Spinal cord (tissue), 10 donors: ENCODE data around the gene MAX. TPM values are rescaled to one million over a fixed set of nuclear protein-coding genes. Genes with fewer than 3 reads are reported as not detected.

Experiments used
- DNase-seq, 6 donors: peaks; one replicate each; pipeline versions ENCODE4 v3.0.0 to v3.0.0-alpha.2; 2013 to 2015; ENCODE audit warnings: low spot score in 6 of 6, low read depth in 4 of 6
- H3K27ac ChIP-seq: one replicate; pipeline ENCODE4 v1.5.1; 2013; ENCODE audit warnings: low read depth, low read length, control low read depth
- H3K27me3 ChIP-seq: one replicate; pipeline ENCODE4 v1.6.1; 2013; ENCODE audit warnings: low read length; ENCODE audit not compliant: control insufficient read depth, insufficient read depth
- H3K36me3 ChIP-seq: one replicate; pipeline ENCODE4 v1.6.1; 2013; ENCODE audit warnings: low read length; ENCODE audit not compliant: control insufficient read depth, insufficient read depth
- H3K4me1 ChIP-seq: one replicate; pipeline ENCODE4 v1.6.1; 2013; ENCODE audit warnings: low read length; ENCODE audit not compliant: control insufficient read depth, insufficient read depth
- H3K4me3 ChIP-seq: one replicate; pipeline ENCODE4 v1.5.1; 2013; ENCODE audit warnings: low read depth, low read length, control low read depth
- H3K9me3 ChIP-seq: one replicate; pipeline ENCODE4 v1.6.1; 2013; ENCODE audit warnings: low read length; ENCODE audit not compliant: control insufficient read depth, insufficient read depth
- whole genome bisulfite sequencing: methylation state at CpG from one replicate; pipeline ENCODE4 v1.1.5; 2013; ENCODE audit warnings: missing lambda C conversion rate; ENCODE audit not compliant: insufficient coverage; 5-methylcytosine and 5-hydroxymethylcytosine counted together
- polyA plus RNA-seq, 2 donors: library from polyadenylated mRNA; unstranded; fragments of 120-200 nt; gene quantifications; one replicate each; pipeline ENCODE4 v1.2.1, GENCODE V29; 2013; ENCODE audit not compliant: insufficient read length in 2 of 2
- total RNA-seq, 2 donors: library from RNA; depleted of rRNA in 1 of 2; stranded (reverse); fragments of 120-200 nt in 1 of 2; fragments of >200 nt in 1 of 2; gene quantifications; one replicate each; pipeline versions ENCODE4 v1.2.3 to v1.2.4, GENCODE V29; 2013 to 2014
- donor health status: healthy.

Gene MAX
- total and polyA plus RNA-seq, 4 donors = 48.2 to 76.7 (median 65.2) TPM

DNA sequence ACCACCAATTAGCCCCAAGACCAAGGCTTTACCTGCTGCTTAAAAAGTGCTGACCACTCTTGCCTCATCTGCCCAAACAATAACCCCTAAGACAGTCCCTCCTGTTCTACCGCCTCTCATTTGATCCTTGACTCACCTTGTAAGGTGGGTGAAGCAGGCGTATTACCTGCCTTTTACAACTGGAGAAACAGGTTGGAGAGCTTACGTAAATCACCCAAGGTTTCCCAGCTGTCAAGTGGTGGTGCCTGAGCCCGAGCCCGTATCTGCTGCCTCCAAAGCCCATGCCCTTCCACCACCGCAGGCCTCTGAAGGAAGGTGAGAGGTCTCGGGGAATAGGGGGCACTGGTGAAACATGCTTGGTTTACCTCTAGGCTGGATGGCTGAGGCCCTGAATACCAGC is 36.6 kb downstream of the MAX start:
- H3K9me3 ChIP-seq = no peaks in the 10 kb centered on the region
- peaks cover 5% of the 10 kb centered on the region for H3K4me1 ChIP-seq
- H3K27ac ChIP-seq = no peak overlapping the region
- no peaks in the 10 kb centered on the region for H3K27me3 ChIP-seq
- WGBS = 100% methylated on average over 7 of the region's 7 CpGs
- H3K4me3 ChIP-seq = no peak overlapping the region
- DNase-seq = no peak
- peaks cover 61% of the 10 kb centered on the region for H3K36me3 ChIP-seq

- H3K27ac ChIP-seq = no peak overlapping the region
Measured at GRCh38 chr14:65062096-65063075, 39.9 kb downstream of the MAX start.

DNA sequence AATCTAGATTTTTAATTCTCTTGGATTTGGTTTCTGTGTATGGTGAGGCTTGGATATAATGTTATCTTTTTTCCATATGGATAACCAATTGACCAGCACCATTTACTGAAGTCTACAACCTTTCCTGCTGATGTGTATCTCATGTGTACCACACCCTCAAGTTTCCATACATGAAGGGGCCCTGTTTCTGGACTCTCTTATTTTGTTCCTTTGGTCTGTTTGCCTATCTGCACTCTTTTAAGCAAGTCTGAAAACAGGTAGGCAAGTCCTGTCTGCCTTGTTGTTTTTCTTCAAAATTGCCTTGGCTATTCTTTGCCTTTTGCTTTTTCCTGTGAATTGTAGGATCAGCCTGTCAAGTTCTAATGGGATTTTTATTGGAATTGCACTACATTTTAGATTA is 44.6 kb downstream of the MAX start:
- Histone ChIP-seq H3K36me3 (peaks cover 33% of the 10 kb centered on the region), H3K27me3 (no peaks in the 10 kb centered on the region), H3K4me1 (no peaks in the 10 kb centered on the region), H3K27ac (no peak overlapping the region), H3K4me3 (no peak overlapping the region), H3K9me3 (no peaks in the 10 kb centered on the region)
- DNase-seq = no peak

More at GRCh38 chr14:65062096-65063075, 39.9 kb downstream of the MAX start:
- Histone ChIP-seq H3K9me3 (no peaks in the 10 kb centered on the region), H3K4me1 (no peaks in the 10 kb centered on the region), H3K27me3 (no peaks in the 10 kb centered on the region), H3K4me3 (no peak overlapping the region), H3K36me3 (peaks cover 42% of the 10 kb centered on the region)
- DNase-seq = no peak
- WGBS = 96% methylated on average over 12 of the region's 16 CpGs

- DNase-seq = no peak
- H3K4me3 ChIP-seq = no peak overlapping the region
Measured at GRCh38 chr14:65054471-65055085, 47.7 kb downstream of the MAX start.

DNA sequence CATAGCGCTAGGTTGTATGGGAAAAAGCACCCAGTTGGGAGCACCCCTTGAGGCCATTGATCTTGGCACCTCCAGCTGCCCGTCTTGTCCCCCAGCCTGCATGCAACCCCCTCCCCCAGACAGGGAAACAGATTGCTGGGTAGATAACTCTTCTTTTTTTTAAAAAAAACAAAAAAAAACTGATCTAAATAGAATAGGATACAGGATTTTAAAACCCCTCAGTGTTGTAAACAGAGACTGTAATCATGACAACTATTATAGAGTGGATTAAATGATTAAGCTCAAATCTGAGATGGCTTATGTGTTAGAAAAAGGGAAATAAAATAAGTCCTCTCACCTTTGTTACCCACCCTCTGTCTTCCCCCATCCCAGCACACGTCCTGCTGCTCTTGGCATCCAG is 48.9 kb downstream of the MAX start:
- no peak overlapping the region for H3K27ac ChIP-seq
- H3K27me3 ChIP-seq = no peaks in the 10 kb centered on the region
- no peaks in the 10 kb centered on the region for H3K4me1 ChIP-seq
- H3K4me3 ChIP-seq = no peak overlapping the region
- DNase-seq = no peak
- H3K36me3 ChIP-seq = peaks cover 28% of the 10 kb centered on the region
- 100% methylated on average over 1 of the region's 3 CpGs for WGBS
- H3K9me3 ChIP-seq = no peaks in the 10 kb centered on the region

More at GRCh38 chr14:65054471-65055085, 47.7 kb downstream of the MAX start:
- Histone ChIP-seq H3K27ac (no peak overlapping the region), H3K36me3 (peaks cover 23% of the 10 kb centered on the region), H3K4me1 (no peaks in the 10 kb centered on the region), H3K9me3 (no peaks in the 10 kb centered on the region), H3K27me3 (no peaks in the 10 kb centered on the region)
- WGBS = 92% methylated on average over 23 of the region's 23 CpGs

GRCh38 chr14:65052832-65053231 is 49.5 kb downstream of the MAX start:
- Histone ChIP-seq H3K9me3 (no peaks in the 10 kb centered on the region), H3K4me1 (no peaks in the 10 kb centered on the region), H3K4me3 (no peak overlapping the region), H3K36me3 (peaks cover 30% of the 10 kb centered on the region), H3K27ac (no peak overlapping the region), H3K27me3 (no peaks in the 10 kb centered on the region)
- DNase-seq = no peak
- WGBS = 94% methylated on average over 4 of the region's 4 CpGs

GRCh38 chr14:65045709-65046108 is 56.6 kb downstream of the MAX start:
- Histone ChIP-seq H3K9me3 (no peaks in the 10 kb centered on the region), H3K4me3 (no peak overlapping the region), H3K4me1 (no peaks in the 10 kb centered on the region), H3K27ac (no peak overlapping the region), H3K36me3 (peaks cover 30% of the 10 kb centered on the region), H3K27me3 (no peaks in the 10 kb centered on the region)
- no peak for DNase-seq
- WGBS = 80% methylated on average over 2 of the region's 4 CpGs

- H3K9me3 ChIP-seq = no peaks in the 10 kb centered on the region
- no peak overlapping the region for H3K27ac ChIP-seq
- WGBS = 90% methylated on average over 2 of the region's 5 CpGs
- DNase-seq = no peak
- H3K27me3 ChIP-seq = no peaks in the 10 kb centered on the region
- no peaks in the 10 kb centered on the region for H3K4me1 ChIP-seq
- peaks cover 30% of the 10 kb centered on the region for H3K36me3 ChIP-seq
- H3K4me3 ChIP-seq = no peak overlapping the region
Measured at GRCh38 chr14:65045006-65045405, 57.3 kb downstream of the MAX start.

DNA sequence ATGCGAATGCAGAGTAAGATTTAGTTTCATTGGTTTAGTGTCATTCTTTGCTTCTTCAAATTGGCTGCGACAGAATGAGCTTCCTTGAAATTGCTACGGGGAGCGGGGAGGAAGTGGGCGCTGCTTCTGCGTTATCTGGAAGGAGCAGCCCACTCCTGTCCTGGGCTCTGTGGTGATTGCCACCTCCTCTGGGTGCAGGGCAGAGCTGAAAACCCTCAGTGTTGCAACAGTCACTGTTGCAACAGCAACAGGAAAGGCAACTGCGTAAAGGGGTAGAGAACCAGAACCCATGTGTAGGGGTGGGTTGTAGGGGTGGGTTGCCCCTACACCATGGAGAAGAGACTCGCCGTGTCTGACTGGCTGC is 57.7 kb downstream of the MAX start:
- 95% methylated on average over 6 of the region's 9 CpGs for WGBS
- no peak for DNase-seq
- H3K27me3 ChIP-seq = no peaks in the 10 kb centered on the region
- H3K36me3 ChIP-seq = peaks cover 30% of the 10 kb centered on the region
- no peak overlapping the region for H3K27ac ChIP-seq
- no peaks in the 10 kb centered on the region for H3K9me3 ChIP-seq
- H3K4me3 ChIP-seq = no peak overlapping the region
- no peaks in the 10 kb centered on the region for H3K4me1 ChIP-seq
